Stomach (tissue), 9 donors: ENCODE results near the gene NFKBIA. TPM values are rescaled to one million over a fixed set of nuclear protein-coding genes. Genes with fewer than 3 reads are reported as not detected.

Experiments
- DNase-seq, 2 donors: peaks; one replicate each; pipeline versions ENCODE4 v3.0.0 to v3.0.0-alpha.2; 2013 to 2019
- H3K27ac ChIP-seq, 5 donors: fragments of 200-600 bp in 4 of 5; sonication (generic) in 4 of 5; one replicate each; pipeline ENCODE4 v1.5.1; 2013 to 2019; ENCODE audit warnings: mild to moderate bottlenecking in 1 of 5, moderate library complexity in 1 of 5
- H3K27me3 ChIP-seq, 3 donors: fragments of 200-600 bp; sonication (generic); one replicate each; pipeline ENCODE4 v1.5.1; 2017 to 2019; ENCODE audit warnings: mixed run types in 1 of 3
- H3K36me3 ChIP-seq, 4 donors: fragments of 200-600 bp; sonication (generic); 1 replicate in 3 of 4; 2 replicates in 1 of 4; pipeline ENCODE4 v1.5.1; 2016 to 2019
- H3K4me1 ChIP-seq, 4 donors: fragments of 200-600 bp; sonication (generic); one replicate each; pipeline ENCODE4 v1.5.1; 2016 to 2019
- H3K4me3 ChIP-seq, 4 donors: fragments of 200-600 bp; sonication (generic) in 3 of 4; one replicate each; pipeline ENCODE4 v1.5.1; 2016 to 2019; ENCODE audit warnings: mild to moderate bottlenecking in 1 of 4
- H3K9me3 ChIP-seq, 4 donors: fragments of 200-600 bp; sonication (generic); one replicate each; pipeline ENCODE4 v1.5.1; 2016 to 2019
- CTCF ChIP-seq, 7 experiments: fragments of 450-650 bp in 4 of 7; fragments of 200-600 bp in 3 of 7; sonication (generic) in 3 of 7; IDR thresholded peaks; one replicate each; pipeline ENCODE4 v1.5.1; 2016 to 2019; ENCODE audit warnings: antibody characterized with exemption in 7 of 7, control low read depth in 2 of 7, mild to moderate bottlenecking in 1 of 7
- EP300 ChIP-seq: sonication (generic); formaldehyde crosslinking; IDR thresholded peaks from one replicate; pipeline ENCODE4 v1.6.1; 2017; ENCODE audit warnings: antibody characterized with exemption
- POLR2A ChIP-seq, 4 donors: fragments of 450-650 bp; IDR thresholded peaks; one replicate each; pipeline ENCODE4 v1.6.1; 2016; ENCODE audit warnings: antibody characterized with exemption in 4 of 4, control low read depth in 2 of 4, mild to moderate bottlenecking in 1 of 4, moderate library complexity in 1 of 4
- POLR2AphosphoS5 ChIP-seq, 3 donors: sonication (generic); formaldehyde crosslinking; IDR thresholded peaks; one replicate each; pipeline ENCODE4 v1.6.1; 2016; ENCODE audit warnings: antibody characterized with exemption in 3 of 3
- WGBS, 5 donors: extraction: QIAGEN DNeasy Blood & Tissue Kit in 3 of 5; methylation state at CpG; one replicate each; pipeline versions ENCODE4 v1.1.5 to v1.1.7; 2013 to 2018; 5-methylcytosine and 5-hydroxymethylcytosine counted together
- intact Hi-C: fragments of 100-400 bp; cut with DNase I; formaldehyde crosslinking; loops from one replicate; pipeline ENCODE4 v1.15.1; 2023; ENCODE audit warnings: low total_unique reads
- polyA plus RNA-seq, 3 donors: library from polyadenylated mRNA; stranded (reverse); fragments of 200-250 nt; gene quantifications; one replicate each; pipeline ENCODE4 v1.2.3, GENCODE V29; 2013
- total RNA-seq, 5 donors: library from RNA; depleted of rRNA; stranded (reverse); fragments of >200 nt; gene quantifications; one replicate each; pipeline versions ENCODE4 v1.1.0 to v1.2.3, GENCODE V29; 2014 to 2016
- donor health status: healthy with polysubstance abuse.
- donor health status: Bipolar disorder and iron deficiency.
- donor health status: healthy.

NFKBIA gene
- total and polyA plus RNA-seq, 8 donors: 107 to 605 (median 172) TPM

GRCh38 chr14:35387219-35387618 lies 17.3 kb downstream of the NFKBIA start:
- no peak for DNase-seq
- intact Hi-C loops: no loop called here
- Histone ChIP-seq H3K27ac (peak overlapping the region in 1 of 5 donors; percentile 93), H3K9me3 (no peaks in the 10 kb centered on the region), H3K36me3 (no peaks in the 10 kb centered on the region), H3K27me3 (no peaks in the 10 kb centered on the region), H3K4me1 (peaks cover 26 to 38% (median 32%) of the 10 kb centered on the region in 4 donors), H3K4me3 (no peak overlapping the region)
- 80 to 87% (median 80%) methylated on average over 7 of the region's 7 CpGs for WGBS, 5 donors
- TF ChIP-seq CTCF (IDR thresholded peaks at IDR 0.05) (no peak), POLR2A (IDR thresholded peaks at IDR 0.05) (no peak), POLR2AphosphoS5 (IDR thresholded peaks at IDR 0.05) (no peak), EP300 (no peak)

GRCh38 chr14:35386673-35387125 lies 17.9 kb downstream of the NFKBIA start:
- H3K27ac ChIP-seq: peak overlapping the region in 4 of 5 donors; percentile 84 to 93 (median 88)
- H3K4me1 ChIP-seq: peaks cover 26 to 38% (median 32%) of the 10 kb centered on the region in 4 donors
- WGBS, 5 donors: 65 to 76% (median 73%) methylated on average over 12 of the region's 12 CpGs
- no peak overlapping the region for H3K4me3 ChIP-seq
- H3K27me3 ChIP-seq: no peaks in the 10 kb centered on the region
- DNase-seq: no peak
- H3K9me3 ChIP-seq: no peaks in the 10 kb centered on the region
- intact Hi-C loops: no loop called here
- no peak for TF ChIP-seq POLR2A (IDR thresholded peaks at IDR 0.05)
- no peak for TF ChIP-seq CTCF (IDR thresholded peaks at IDR 0.05)
- no peak for TF ChIP-seq POLR2AphosphoS5 (IDR thresholded peaks at IDR 0.05)
- TF ChIP-seq EP300: no peak
- no peaks in the 10 kb centered on the region for H3K36me3 ChIP-seq

GRCh38 chr14:35385042-35385839 lies 19.3 kb downstream of the NFKBIA start:
- H3K9me3 ChIP-seq: no peaks in the 10 kb centered on the region
- 54 to 61% (median 58%) methylated on average over 13 to 15 of the region's 15 CpGs for WGBS, 5 donors
- no peaks in the 10 kb centered on the region for H3K36me3 ChIP-seq
- H3K4me3 ChIP-seq: no peak overlapping the region
- intact Hi-C loops: no loop called here
- H3K27me3 ChIP-seq: no peaks in the 10 kb centered on the region
- H3K4me1 ChIP-seq: peaks cover 26 to 36% (median 30%) of the 10 kb centered on the region in 4 donors
- TF ChIP-seq POLR2AphosphoS5 (IDR thresholded peaks at IDR 0.05): peak; percentile 33 to 80 (median 72)
- TF ChIP-seq POLR2A (IDR thresholded peaks at IDR 0.05): no peak
- no peak for TF ChIP-seq CTCF (IDR thresholded peaks at IDR 0.05)
- peak overlapping the region; percentile 53 to 93 (median 86) for H3K27ac ChIP-seq
- DNase-seq: peak; percentile 63 to 89

- Histone ChIP-seq H3K27ac (peak overlapping the region; percentile 53 to 93 (median 86)), H3K9me3 (no peaks in the 10 kb centered on the region), H3K4me1 (peaks cover 26 to 36% (median 30%) of the 10 kb centered on the region in 4 donors), H3K27me3 (no peaks in the 10 kb centered on the region), H3K4me3 (no peak overlapping the region), H3K36me3 (no peaks in the 10 kb centered on the region)
- WGBS, 5 donors: 49 to 71% (median 67%) methylated on average over 9 to 11 of the region's 11 CpGs
- DNase-seq: peak in 1 of 2 donors; percentile 87
- no peak for TF ChIP-seq POLR2A (IDR thresholded peaks at IDR 0.05)
- TF ChIP-seq POLR2AphosphoS5 (IDR thresholded peaks at IDR 0.05): peak; percentile 29 to 84 (median 72)
- TF ChIP-seq EP300: peak; percentile 73
- TF ChIP-seq CTCF (IDR thresholded peaks at IDR 0.05): no peak
- intact Hi-C loops: no loop called here
These were observed 20.0 kb downstream of the NFKBIA start for GRCh38 chr14:35384455-35385041.
